ENCODE measurements around the gene CACNG5. TPM values are rescaled to one million over a fixed set of nuclear protein-coding genes. Genes with fewer than 3 reads are reported as not detected.

CACNG5 gene
- total and polyA plus RNA-seq, 2 donors (not counting 1 experiment from before 2014, with no cell fraction given) = not detected

DNA sequence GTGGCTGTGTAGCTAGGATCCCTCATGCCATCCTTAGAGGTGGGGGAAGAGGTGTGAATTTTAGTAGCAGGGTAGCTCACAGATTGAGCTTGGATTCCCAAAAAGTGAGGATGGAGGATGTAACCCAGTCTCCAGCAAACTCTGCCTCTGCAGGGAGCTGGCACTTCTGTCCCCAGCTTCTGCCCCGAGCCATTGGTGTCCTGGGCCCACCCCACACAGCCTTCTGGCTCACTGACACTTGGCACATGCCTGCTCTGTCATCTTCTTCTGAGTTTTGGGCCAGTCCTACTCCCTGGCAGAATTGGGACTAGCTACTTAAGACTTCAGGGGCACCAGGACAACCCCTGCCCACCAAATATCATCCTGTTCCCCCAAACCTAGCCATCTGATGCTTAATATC lies 2.3 kb downstream of the CACNG5 start:
- DNase-seq (no peak), ATAC-seq (ENCODE audit: low read depth) (no peak)
- Histone ChIP-seq H3K27me3 (replicated peaks in 1 of 4; ENCODE audit: control extremely low read depth in 1 of 4, control insufficient read depth in 3 of 4, insufficient read depth in 4 of 4, low read length in 3 of 4) (peaks cover 0 to 22% (median 3%) of the 10 kb centered on the region in 4 experiments), H3K4me1 (ENCODE audit: control insufficient read depth in 2 of 2, insufficient read depth in 2 of 2, low read length in 2 of 2) (no peaks in the 10 kb centered on the region), H3K9ac (ENCODE audit: low read length) (no peak overlapping the region), H2AFZ (ENCODE audit: insufficient read depth, low read depth, low read length, poor library complexity, severe bottlenecking) (no peak overlapping the region), H3K27ac (ENCODE audit: low read length in 2 of 2) (no peak overlapping the region), H3K79me2 (ENCODE audit: control insufficient read depth, insufficient read depth, low read length) (no peaks in the 10 kb centered on the region), H4K20me1 (ENCODE audit: control insufficient read depth, insufficient read depth, low read length, poor library complexity, severe bottlenecking) (no peaks in the 10 kb centered on the region), H3K4me2 (replicated peaks; ENCODE audit: low read depth, low read length, poor library complexity, severe bottlenecking) (no peak overlapping the region), H3K9me3 (ENCODE audit: control extremely low read depth in 1 of 3, control insufficient read depth in 2 of 3, insufficient read depth in 1 of 3, low read length in 2 of 3) (no peaks in the 10 kb centered on the region), H3K36me3 (replicated peaks in 1 of 2; ENCODE audit: control extremely low read depth in 1 of 2, control insufficient read depth in 1 of 2, extremely low read depth in 1 of 2, insufficient read depth in 2 of 2, low read length in 1 of 2) (no peaks in the 10 kb centered on the region), H3K4me3 (ENCODE audit: control extremely low read depth in 1 of 5, extremely low read depth in 1 of 5, insufficient read depth in 1 of 5, low read depth in 2 of 5, low read length in 4 of 5) (no peak overlapping the region)
- no peak overlapping the region for H3K27ac Mint-ChIP-seq
- WGBS (ENCODE audit: insufficient coverage) = 68% methylated on average over 1 of the region's 1 CpG
- ChIA-PET POLR2A (no interaction called here), CTCF (no interaction called here)
- no peak for TF ChIP-seq EZH2 (IDR thresholded peaks at IDR 0.05; ENCODE audit: borderline replicate concordance, insufficient read depth, low read depth, low read length, poor library complexity, severe bottlenecking)
- TF ChIP-seq, protein P1, sequence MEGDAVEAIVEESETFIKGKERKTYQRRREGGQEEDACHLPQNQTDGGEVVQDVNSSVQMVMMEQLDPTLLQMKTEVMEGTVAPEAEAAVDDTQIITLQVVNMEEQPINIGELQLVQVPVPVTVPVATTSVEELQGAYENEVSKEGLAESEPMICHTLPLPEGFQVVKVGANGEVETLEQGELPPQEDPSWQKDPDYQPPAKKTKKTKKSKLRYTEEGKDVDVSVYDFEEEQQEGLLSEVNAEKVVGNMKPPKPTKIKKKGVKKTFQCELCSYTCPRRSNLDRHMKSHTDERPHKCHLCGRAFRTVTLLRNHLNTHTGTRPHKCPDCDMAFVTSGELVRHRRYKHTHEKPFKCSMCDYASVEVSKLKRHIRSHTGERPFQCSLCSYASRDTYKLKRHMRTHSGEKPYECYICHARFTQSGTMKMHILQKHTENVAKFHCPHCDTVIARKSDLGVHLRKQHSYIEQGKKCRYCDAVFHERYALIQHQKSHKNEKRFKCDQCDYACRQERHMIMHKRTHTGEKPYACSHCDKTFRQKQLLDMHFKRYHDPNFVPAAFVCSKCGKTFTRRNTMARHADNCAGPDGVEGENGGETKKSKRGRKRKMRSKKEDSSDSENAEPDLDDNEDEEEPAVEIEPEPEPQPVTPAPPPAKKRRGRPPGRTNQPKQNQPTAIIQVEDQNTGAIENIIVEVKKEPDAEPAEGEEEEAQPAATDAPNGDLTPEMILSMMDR (IDR thresholded peaks at IDR 0.05) = no peak
- H3K9me3 Mint-ChIP-seq (ENCODE audit: insufficient read depth) = no peaks in the 10 kb centered on the region
- intact Hi-C loops (cut with micrococcal nuclease) = no loop called here
- H3K4me3 Mint-ChIP-seq = no peak overlapping the region
- peaks cover 42% of the 10 kb centered on the region for H3K27me3 Mint-ChIP-seq
- H3K4me1 Mint-ChIP-seq = peaks cover 3% of the 10 kb centered on the region

DNA sequence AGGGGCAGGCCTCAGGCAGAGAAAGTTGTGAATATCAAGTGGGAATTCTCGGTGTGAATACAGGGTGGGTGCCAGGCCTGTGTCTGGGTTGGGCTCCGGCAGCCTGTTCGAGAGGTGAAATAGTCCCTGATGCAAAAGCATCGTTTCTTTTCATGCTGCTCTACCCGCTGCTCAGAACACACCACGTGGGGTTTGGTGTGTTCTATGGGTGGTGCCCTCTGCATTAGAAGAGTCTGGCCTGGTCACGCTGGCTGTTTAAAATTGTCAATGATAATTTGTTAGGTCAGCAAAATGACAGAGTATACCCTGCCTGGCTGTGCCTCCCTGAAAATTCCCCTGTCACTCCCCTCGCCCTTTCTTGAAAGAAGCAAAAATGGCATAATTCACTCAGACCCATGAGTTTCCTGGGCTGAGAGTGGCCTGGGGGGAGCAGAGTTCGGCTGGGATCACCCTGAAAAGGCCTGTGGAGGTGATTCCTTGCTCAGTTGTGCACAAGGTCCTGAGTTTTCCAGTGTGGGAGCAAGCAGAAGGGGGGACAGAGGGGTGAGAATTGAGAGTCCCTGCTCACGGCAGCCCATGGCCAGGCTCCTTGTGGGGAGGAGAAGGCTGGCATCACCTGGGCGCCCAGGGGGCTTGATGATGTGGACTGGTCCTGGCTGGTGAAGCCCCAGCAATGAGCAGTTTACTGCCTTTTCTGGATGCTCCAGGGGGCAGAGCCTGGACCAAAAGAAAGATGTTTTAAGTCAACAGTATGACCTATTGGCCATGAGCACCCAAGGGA lies 3.2 kb downstream of the CACNG5 start:
- Mint-ChIP-seq H3K9me3 (ENCODE audit: insufficient read depth) (no peaks in the 10 kb centered on the region), H3K27ac (no peak overlapping the region), H3K27me3 (peaks cover 38% of the 10 kb centered on the region), H3K4me3 (no peak overlapping the region), H3K4me1 (peaks cover 3% of the 10 kb centered on the region)
- Histone ChIP-seq H3K79me2 (ENCODE audit: control insufficient read depth, insufficient read depth, low read length) (no peaks in the 10 kb centered on the region), H3K4me1 (ENCODE audit: control insufficient read depth in 2 of 2, insufficient read depth in 2 of 2, low read length in 2 of 2) (no peaks in the 10 kb centered on the region), H3K4me2 (replicated peaks; ENCODE audit: low read depth, low read length, poor library complexity, severe bottlenecking) (no peak overlapping the region), H4K20me1 (ENCODE audit: control insufficient read depth, insufficient read depth, low read length, poor library complexity, severe bottlenecking) (no peaks in the 10 kb centered on the region), H3K9me3 (ENCODE audit: control extremely low read depth in 1 of 3, control insufficient read depth in 2 of 3, insufficient read depth in 1 of 3, low read length in 2 of 3) (no peaks in the 10 kb centered on the region), H3K9ac (ENCODE audit: low read length) (no peak overlapping the region), H3K4me3 (ENCODE audit: control extremely low read depth in 1 of 5, extremely low read depth in 1 of 5, insufficient read depth in 1 of 5, low read depth in 2 of 5, low read length in 4 of 5) (no peak overlapping the region), H2AFZ (ENCODE audit: insufficient read depth, low read depth, low read length, poor library complexity, severe bottlenecking) (no peak overlapping the region), H3K27me3 (replicated peaks in 1 of 4; ENCODE audit: control extremely low read depth in 1 of 4, control insufficient read depth in 3 of 4, insufficient read depth in 4 of 4, low read length in 3 of 4) (peaks cover 0 to 18% (median 3%) of the 10 kb centered on the region in 4 experiments), H3K27ac (ENCODE audit: low read length in 2 of 2) (no peak overlapping the region), H3K36me3 (replicated peaks in 1 of 2; ENCODE audit: control extremely low read depth in 1 of 2, control insufficient read depth in 1 of 2, extremely low read depth in 1 of 2, insufficient read depth in 2 of 2, low read length in 1 of 2) (no peaks in the 10 kb centered on the region)
- POLR2A ChIA-PET = no interaction called here
- WGBS (ENCODE audit: insufficient coverage) = 79% methylated on average over 9 of the region's 11 CpGs
- CTCF ChIA-PET = no interaction called here
- no peak for DNase-seq
- TF ChIP-seq, protein P1 (IDR thresholded peaks at IDR 0.05) = no peak
- no peak for TF ChIP-seq EZH2 (IDR thresholded peaks at IDR 0.05; ENCODE audit: borderline replicate concordance, insufficient read depth, low read depth, low read length, poor library complexity, severe bottlenecking)
- no peak for ATAC-seq (ENCODE audit: low read depth)
- intact Hi-C loops (cut with micrococcal nuclease) = no loop called here
